Epithelial cell of esophagus (primary cell): ENCODE measurements around the gene PPP1R9A.
"Not testable (repeated sequence)": the region's sequence is repeated elsewhere in the genome, so short reads cannot be mapped to it uniquely, and the experiment has no call there.

ENCODE experiments used
- DNase-seq: peaks from one replicate; pipeline ENCODE4 v3.0.0; 2010; ENCODE audit warnings: low read depth
- H3K4me3 ChIP-seq: 2 replicates; pipeline ENCODE4 v1.5.1; 2011; ENCODE audit warnings: mild to moderate bottlenecking, low read length, control low read depth
- CTCF ChIP-seq: IDR thresholded peaks from 2 replicates; pipeline ENCODE4 v1.5.1; 2011; ENCODE audit warnings: low read depth, mild to moderate bottlenecking, low read length, control low read depth, inconsistent platforms; ENCODE audit not compliant: insufficient read depth; ENCODE audit errors: missing control alignments

PPP1R9A gene

GRCh38 chr7:95001815-95002561 lies 94.6 kb downstream of the PPP1R9A start:
- no peak for DNase-seq
- H3K4me3 ChIP-seq, result no peak overlapping the region
- no peak for TF ChIP-seq CTCF

GRCh38 chr7:95002775-95003174 lies 95.4 kb downstream of the PPP1R9A start:
- H3K4me3 ChIP-seq, result no peak overlapping the region
- no peak for TF ChIP-seq CTCF
- no peak for DNase-seq

GRCh38 chr7:95004618-95005247 lies 97.3 kb downstream of the PPP1R9A start:
- DNase-seq, result no peak
- no peak overlapping the region for H3K4me3 ChIP-seq
- no peak for TF ChIP-seq CTCF

GRCh38 chr7:95006010-95006409 lies 98.6 kb downstream of the PPP1R9A start:
- no peak overlapping the region for H3K4me3 ChIP-seq
- no peak for TF ChIP-seq CTCF
- no peak for DNase-seq

GRCh38 chr7:95008773-95009172 lies 101.4 kb downstream of the PPP1R9A start:
- DNase-seq, H3K4me3 ChIP-seq: not testable (repeated sequence)

GRCh38 chr7:95011146-95011928 lies 103.9 kb downstream of the PPP1R9A start:
- DNase-seq, result peak; percentile 35
- TF ChIP-seq CTCF, result no peak

GRCh38 chr7:95011995-95012394 lies 104.6 kb downstream of the PPP1R9A start:
- TF ChIP-seq CTCF, result no peak
- H3K4me3 ChIP-seq, result no peak overlapping the region
- DNase-seq, result no peak

More at GRCh38 chr7:95011146-95011928, 103.9 kb downstream of the PPP1R9A start:
- H3K4me3 ChIP-seq, result no peak overlapping the region
